Fibroblast of lung (primary cell): ENCODE measurements around the gene NEURL1. TPM values are rescaled to one million over a fixed set of nuclear protein-coding genes. Genes with fewer than 3 reads are reported as not detected.

Experiments used
- DNase-seq, 2 donors: peaks; one replicate each; pipeline versions ENCODE4 v3.0.0 to v3.0.0-alpha.2; 2010; ENCODE audit warnings: low read depth in 2 of 2
- H2AFZ ChIP-seq: 2 replicates; pipeline ENCODE4 v1.5.1; 2012; ENCODE audit warnings: low read length, control low read depth, inconsistent platforms
- H3K27ac ChIP-seq: 2 replicates; pipeline ENCODE4 v1.5.1; 2011; ENCODE audit warnings: low read length, control low read depth; ENCODE audit not compliant: insufficient read depth
- H3K27me3 ChIP-seq: 2 replicates; pipeline ENCODE4 v1.5.1; 2011; ENCODE audit warnings: mild to moderate bottlenecking, low read length; ENCODE audit not compliant: control insufficient read depth, insufficient read depth
- H3K36me3 ChIP-seq: 2 replicates; pipeline ENCODE4 v1.5.1; 2011; ENCODE audit warnings: low read length; ENCODE audit not compliant: control insufficient read depth, insufficient read depth
- H3K4me1 ChIP-seq: 2 replicates; pipeline ENCODE4 v1.5.1; 2011; ENCODE audit warnings: low read length; ENCODE audit not compliant: control insufficient read depth, insufficient read depth; ENCODE audit errors: extremely low read depth
- H3K4me2 ChIP-seq: 2 replicates; pipeline ENCODE4 v1.5.1; 2011; ENCODE audit warnings: low read length, control low read depth; ENCODE audit not compliant: insufficient read depth; ENCODE audit errors: extremely low read depth
- H3K4me3 ChIP-seq, 4 experiments: fragments of 200-600 bp in 1 of 4; sonication (generic) in 1 of 4; replicated peaks in 1 of 4; 2 replicates each; pipeline ENCODE4 v1.5.1; 2011 to 2016; ENCODE audit warnings: low read length in 4 of 4, low read depth in 3 of 4, mild to moderate bottlenecking in 3 of 4, control low read depth in 2 of 4, inconsistent platforms in 1 of 4, mixed read lengths in 1 of 4; ENCODE audit not compliant: insufficient read depth in 1 of 4; ENCODE audit errors: control extremely low read depth in 1 of 4
- H3K79me2 ChIP-seq: 2 replicates; pipeline ENCODE4 v1.5.1; 2012; ENCODE audit warnings: mild to moderate bottlenecking, low read length, inconsistent platforms; ENCODE audit not compliant: control insufficient read depth, insufficient read depth
- H3K9ac ChIP-seq: 2 replicates; pipeline ENCODE4 v1.5.1; 2011; ENCODE audit warnings: mild to moderate bottlenecking, low read length, control low read depth; ENCODE audit not compliant: insufficient read depth
- H3K9me3 ChIP-seq: 2 replicates; pipeline ENCODE4 v1.5.1; 2012; ENCODE audit warnings: low read depth, low read length; ENCODE audit not compliant: control insufficient read depth, insufficient read depth
- H4K20me1 ChIP-seq: 2 replicates; pipeline ENCODE4 v1.5.1; 2011; ENCODE audit warnings: low read length; ENCODE audit not compliant: control insufficient read depth, insufficient read depth; ENCODE audit errors: extremely low read depth
- EZH2 ChIP-seq: IDR thresholded peaks from 2 replicates; pipeline ENCODE4 v1.5.1; 2012; ENCODE audit warnings: low read length, control low read depth, mild to moderate bottlenecking; ENCODE audit errors: missing control alignments
- polyA plus RNA-seq, 2 donors: library from polyadenylated mRNA; depleted of rRNA in 1 of 2; stranded (reverse) in 1 of 2; unstranded in 1 of 2; fragments of >200 nt; gene quantifications; 2 replicates each; pipeline ENCODE4 v1.2.1, GENCODE V29; 2011 to 2012; ENCODE audit warnings: missing spikeins in 1 of 2
- total RNA-seq: library from RNA; depleted of rRNA; stranded (reverse); fragments of >200 nt; gene quantifications from 2 replicates; pipeline ENCODE4 v1.2.1, GENCODE V29; 2014
- TF ChIP-seq, protein P1 (sequence below), 2 donors: IDR thresholded peaks in 1 of 2; conservative IDR thresholded peaks in 1 of 2; 1 replicate in 1 of 2; 2 replicates in 1 of 2; pipeline ENCODE4 v1.5.1; 2011 to 2012; ENCODE audit warnings: low read length in 2 of 2, control low read depth in 1 of 2, inconsistent platforms in 1 of 2, low read depth in 1 of 2, mild to moderate bottlenecking in 1 of 2

Gene NEURL1
- total and polyA plus RNA-seq, 2 donors (not counting 1 experiment from before 2014, with no cell fraction given): 0.12 TPM; not detected in 1

- no peaks in the 10 kb centered on the region for H4K20me1 ChIP-seq
- H3K4me1 ChIP-seq: no peaks in the 10 kb centered on the region
- no peak overlapping the region for H3K27ac ChIP-seq
- H3K4me3 ChIP-seq: no peak overlapping the region
- H3K4me2 ChIP-seq: no peak overlapping the region
- no peak for DNase-seq
- no peak overlapping the region for H3K9ac ChIP-seq
- H3K79me2 ChIP-seq: no peaks in the 10 kb centered on the region
- H2AFZ ChIP-seq: no peak overlapping the region
- no peaks in the 10 kb centered on the region for H3K36me3 ChIP-seq
- H3K9me3 ChIP-seq: no peaks in the 10 kb centered on the region
- H3K27me3 ChIP-seq: peaks cover 5% of the 10 kb centered on the region
- no peak for TF ChIP-seq EZH2
- TF ChIP-seq, protein P1, sequence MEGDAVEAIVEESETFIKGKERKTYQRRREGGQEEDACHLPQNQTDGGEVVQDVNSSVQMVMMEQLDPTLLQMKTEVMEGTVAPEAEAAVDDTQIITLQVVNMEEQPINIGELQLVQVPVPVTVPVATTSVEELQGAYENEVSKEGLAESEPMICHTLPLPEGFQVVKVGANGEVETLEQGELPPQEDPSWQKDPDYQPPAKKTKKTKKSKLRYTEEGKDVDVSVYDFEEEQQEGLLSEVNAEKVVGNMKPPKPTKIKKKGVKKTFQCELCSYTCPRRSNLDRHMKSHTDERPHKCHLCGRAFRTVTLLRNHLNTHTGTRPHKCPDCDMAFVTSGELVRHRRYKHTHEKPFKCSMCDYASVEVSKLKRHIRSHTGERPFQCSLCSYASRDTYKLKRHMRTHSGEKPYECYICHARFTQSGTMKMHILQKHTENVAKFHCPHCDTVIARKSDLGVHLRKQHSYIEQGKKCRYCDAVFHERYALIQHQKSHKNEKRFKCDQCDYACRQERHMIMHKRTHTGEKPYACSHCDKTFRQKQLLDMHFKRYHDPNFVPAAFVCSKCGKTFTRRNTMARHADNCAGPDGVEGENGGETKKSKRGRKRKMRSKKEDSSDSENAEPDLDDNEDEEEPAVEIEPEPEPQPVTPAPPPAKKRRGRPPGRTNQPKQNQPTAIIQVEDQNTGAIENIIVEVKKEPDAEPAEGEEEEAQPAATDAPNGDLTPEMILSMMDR (conservative IDR thresholded peaks at IDR 0.05 in 1 of 2, IDR thresholded peaks at IDR 0.05 in 1 of 2; ENCODE audit: low read depth in 1 of 2, low read length in 2 of 2): no peak
Measured at GRCh38 chr10:103562383-103562782, 68.9 kb downstream of the NEURL1 start.

GRCh38 chr10:103563231-103564115, 70.0 kb downstream of the NEURL1 start:
- H4K20me1 ChIP-seq: no peaks in the 10 kb centered on the region
- H3K36me3 ChIP-seq: no peaks in the 10 kb centered on the region
- no peak overlapping the region for H3K27ac ChIP-seq
- no peak overlapping the region for H3K9ac ChIP-seq
- H3K9me3 ChIP-seq: no peaks in the 10 kb centered on the region
- no peaks in the 10 kb centered on the region for H3K4me1 ChIP-seq
- no peak overlapping the region for H3K4me2 ChIP-seq
- no peak for DNase-seq
- TF ChIP-seq, protein P1 (conservative IDR thresholded peaks at IDR 0.05 in 1 of 2, IDR thresholded peaks at IDR 0.05 in 1 of 2; ENCODE audit: low read depth in 1 of 2, low read length in 2 of 2): no peak
- TF ChIP-seq EZH2: no peak
- no peak overlapping the region for H2AFZ ChIP-seq
- H3K4me3 ChIP-seq: no peak overlapping the region
- peaks cover 4% of the 10 kb centered on the region for H3K27me3 ChIP-seq
- H3K79me2 ChIP-seq: no peaks in the 10 kb centered on the region

DNA sequence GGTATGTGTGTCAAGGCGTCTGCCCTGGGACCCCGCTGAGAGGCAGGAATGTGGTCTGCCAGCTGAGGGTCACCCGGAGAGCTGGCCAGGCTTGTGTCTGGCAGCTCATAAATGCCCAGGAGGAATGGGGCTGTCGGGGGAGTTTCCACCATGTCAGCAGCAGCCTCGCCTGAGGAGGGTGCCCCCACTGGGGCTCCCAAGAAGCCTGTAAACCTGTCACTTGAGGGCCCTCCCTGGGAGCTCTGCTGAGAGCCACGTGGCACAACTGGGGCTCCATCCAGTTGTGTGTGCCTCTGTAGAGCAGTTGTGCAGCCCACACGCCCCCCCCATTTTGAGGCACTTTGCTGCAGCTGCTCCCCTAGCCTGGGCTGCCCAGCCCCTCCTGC, 70.6 kb downstream of the NEURL1 start:
- no peak for DNase-seq
- peaks cover 3% of the 10 kb centered on the region for H3K27me3 ChIP-seq
- no peak for TF ChIP-seq EZH2
- TF ChIP-seq, protein P1 (conservative IDR thresholded peaks at IDR 0.05 in 1 of 2, IDR thresholded peaks at IDR 0.05 in 1 of 2; ENCODE audit: low read depth in 1 of 2, low read length in 2 of 2): no peak

More for the DNA sequence above, 70.6 kb downstream of the NEURL1 start:
- Histone ChIP-seq H3K27ac (no peak overlapping the region), H3K9me3 (no peaks in the 10 kb centered on the region), H3K36me3 (no peaks in the 10 kb centered on the region), H3K4me3 (no peak overlapping the region), H3K4me2 (no peak overlapping the region), H4K20me1 (no peaks in the 10 kb centered on the region), H3K4me1 (no peaks in the 10 kb centered on the region), H2AFZ (no peak overlapping the region), H3K79me2 (no peaks in the 10 kb centered on the region), H3K9ac (no peak overlapping the region)
